ENCODE results near the gene FIP1L1. TPM values are rescaled to one million over a fixed set of nuclear protein-coding genes. Genes with fewer than 3 reads are reported as not detected.

FIP1L1 gene
- total and polyA plus RNA-seq, 2 donors (not counting 1 experiment from before 2014, with no cell fraction given): 19.0 to 79.3 TPM

GRCh38 chr4:53490965-53491622 is 113.7 kb downstream of the FIP1L1 start:
- Histone ChIP-seq H2AFZ (ENCODE audit: insufficient read depth, low read depth, low read length, poor library complexity, severe bottlenecking) (no peak overlapping the region), H4K20me1 (ENCODE audit: control insufficient read depth, insufficient read depth, low read length, poor library complexity, severe bottlenecking) (no peaks in the 10 kb centered on the region), H3K9me3 (ENCODE audit: control extremely low read depth in 1 of 3, control insufficient read depth in 2 of 3, insufficient read depth in 1 of 3, low read length in 2 of 3) (no peaks in the 10 kb centered on the region), H3K9ac (ENCODE audit: low read length) (no peak overlapping the region), H3K4me1 (ENCODE audit: control insufficient read depth in 2 of 2, insufficient read depth in 2 of 2, low read length in 2 of 2) (no peaks in the 10 kb centered on the region), H3K27me3 (replicated peaks in 1 of 4; ENCODE audit: control extremely low read depth in 1 of 4, control insufficient read depth in 3 of 4, insufficient read depth in 4 of 4, low read length in 3 of 4) (peaks cover 0 to 5% (median 0%) of the 10 kb centered on the region in 4 experiments), H3K79me2 (ENCODE audit: control insufficient read depth, insufficient read depth, low read length) (no peaks in the 10 kb centered on the region), H3K27ac (ENCODE audit: low read length in 2 of 2) (no peak overlapping the region), H3K4me2 (replicated peaks; ENCODE audit: low read depth, low read length, poor library complexity, severe bottlenecking) (no peak overlapping the region), H3K4me3 (ENCODE audit: control extremely low read depth in 1 of 5, extremely low read depth in 1 of 5, insufficient read depth in 1 of 5, low read depth in 2 of 5, low read length in 4 of 5) (no peak overlapping the region), H3K36me3 (replicated peaks in 1 of 2; ENCODE audit: control extremely low read depth in 1 of 2, control insufficient read depth in 1 of 2, extremely low read depth in 1 of 2, insufficient read depth in 2 of 2, low read length in 1 of 2) (no peaks in the 10 kb centered on the region)
- DNase-seq (peak; percentile 5), ATAC-seq (ENCODE audit: low read depth) (no peak)
- TF ChIP-seq CTCF (IDR thresholded peaks at IDR 0.05): peak; percentile 42
- TF ChIP-seq EZH2 (IDR thresholded peaks at IDR 0.05; ENCODE audit: borderline replicate concordance, insufficient read depth, low read depth, low read length, poor library complexity, severe bottlenecking): no peak
- CTCF ChIA-PET: interaction anchor here (0.7 to 2.5 kb wide), 8 partner anchors 10 to 1608 kb away, joined by 3 to 11 read pairs (median 4); no protein-coding TSS in a partner anchor
- H3K9me3 Mint-ChIP-seq (ENCODE audit: insufficient read depth): no peaks in the 10 kb centered on the region
- no peaks in the 10 kb centered on the region for H3K4me1 Mint-ChIP-seq
- intact Hi-C loops (cut with micrococcal nuclease): loop anchor here (5.0 kb wide), 1 partner anchor 741 kb away; no protein-coding TSS in a partner anchor
- POLR2A ChIA-PET: no interaction called here
- peaks cover 15% of the 10 kb centered on the region for H3K27me3 Mint-ChIP-seq
- WGBS (ENCODE audit: insufficient coverage): no CpG with 5 or more reads among the region's 3 CpGs
- H3K4me3 Mint-ChIP-seq: no peak overlapping the region
- H3K27ac Mint-ChIP-seq: no peak overlapping the region

GRCh38 chr4:53494851-53495250 is 117.4 kb downstream of the FIP1L1 start:
- TF ChIP-seq EZH2 (IDR thresholded peaks at IDR 0.05; ENCODE audit: borderline replicate concordance, insufficient read depth, low read depth, low read length, poor library complexity, severe bottlenecking) (no peak), CTCF (IDR thresholded peaks at IDR 0.05) (no peak)
- POLR2A ChIA-PET: no interaction called here
- Histone ChIP-seq H3K4me2 (replicated peaks; ENCODE audit: low read depth, low read length, poor library complexity, severe bottlenecking) (no peak overlapping the region), H4K20me1 (ENCODE audit: control insufficient read depth, insufficient read depth, low read length, poor library complexity, severe bottlenecking) (no peaks in the 10 kb centered on the region), H3K36me3 (replicated peaks in 1 of 2; ENCODE audit: control extremely low read depth in 1 of 2, control insufficient read depth in 1 of 2, extremely low read depth in 1 of 2, insufficient read depth in 2 of 2, low read length in 1 of 2) (no peaks in the 10 kb centered on the region), H3K9ac (ENCODE audit: low read length) (no peak overlapping the region), H2AFZ (ENCODE audit: insufficient read depth, low read depth, low read length, poor library complexity, severe bottlenecking) (no peak overlapping the region), H3K27ac (ENCODE audit: low read length in 2 of 2) (no peak overlapping the region), H3K79me2 (ENCODE audit: control insufficient read depth, insufficient read depth, low read length) (no peaks in the 10 kb centered on the region), H3K4me1 (ENCODE audit: control insufficient read depth in 2 of 2, insufficient read depth in 2 of 2, low read length in 2 of 2) (no peaks in the 10 kb centered on the region), H3K27me3 (replicated peaks in 1 of 4; ENCODE audit: control extremely low read depth in 1 of 4, control insufficient read depth in 3 of 4, insufficient read depth in 4 of 4, low read length in 3 of 4) (no peaks in the 10 kb centered on the region), H3K4me3 (ENCODE audit: control extremely low read depth in 1 of 5, extremely low read depth in 1 of 5, insufficient read depth in 1 of 5, low read depth in 2 of 5, low read length in 4 of 5) (no peak overlapping the region), H3K9me3 (ENCODE audit: control extremely low read depth in 1 of 3, control insufficient read depth in 2 of 3, insufficient read depth in 1 of 3, low read length in 2 of 3) (no peaks in the 10 kb centered on the region)
- WGBS (ENCODE audit: insufficient coverage): 66% methylated on average over 2 of the region's 6 CpGs
- CTCF ChIA-PET: no interaction called here
- Mint-ChIP-seq H3K4me1 (no peaks in the 10 kb centered on the region), H3K4me3 (no peak overlapping the region), H3K27me3 (peaks cover 3% of the 10 kb centered on the region), H3K9me3 (ENCODE audit: insufficient read depth) (no peaks in the 10 kb centered on the region), H3K27ac (no peak overlapping the region)
- ATAC-seq (ENCODE audit: low read depth) (no peak), DNase-seq (no peak)
- intact Hi-C loops (cut with micrococcal nuclease): loop anchor here (5.0 kb wide), 1 partner anchor 737 kb away; no protein-coding TSS in a partner anchor

All from B cell (primary cell).